GM21360 (cell line): ENCODE data around the gene CACNB2.
"Not testable (repeated sequence)": the region's sequence is repeated elsewhere in the genome, so short reads cannot be mapped to it uniquely, and the experiment has no call there.

Source experiments
- ATAC-seq: cut with Tn5 transposase; IDR thresholded peaks from one replicate; pipeline ENCODE4 v1.9.1; 2021; ENCODE audit warnings: mild to moderate bottlenecking, moderate library complexity; ENCODE audit not compliant: unreplicated experiment

Gene CACNB2

DNA sequence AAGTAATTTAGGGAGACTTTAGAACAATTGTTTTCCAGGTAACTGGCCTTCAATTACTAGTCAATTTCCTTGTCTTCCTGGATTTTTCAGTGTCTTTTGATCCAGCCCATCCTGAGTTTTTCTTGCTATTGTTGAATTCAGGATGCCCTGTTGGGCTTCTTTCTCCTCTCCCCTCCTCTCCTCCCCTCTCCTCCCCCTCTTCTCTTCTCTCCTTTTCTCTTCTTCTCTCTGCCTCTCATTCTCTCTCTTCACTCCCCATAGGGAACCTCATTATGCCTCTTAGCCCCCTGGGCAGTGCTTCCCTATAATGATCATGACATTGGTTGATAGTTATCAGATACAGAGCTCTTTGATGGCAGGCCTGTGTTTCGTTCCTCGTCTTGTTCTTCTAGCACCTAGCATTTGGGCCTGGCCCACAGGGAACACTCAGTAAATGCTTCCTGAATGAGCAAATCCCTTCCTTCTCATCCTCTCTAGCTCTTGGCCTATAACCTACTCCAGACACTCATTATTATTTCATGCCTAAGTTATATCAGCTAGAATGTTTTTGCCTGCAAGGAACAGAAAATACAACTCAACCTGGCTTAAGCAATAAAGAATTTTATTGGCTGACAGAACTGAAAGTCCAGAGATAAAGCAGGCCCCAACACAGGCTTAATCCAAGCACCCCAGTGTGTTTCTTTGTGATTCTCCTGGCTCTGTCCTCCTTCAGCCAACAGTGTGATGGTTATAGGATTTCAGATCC lies 56.8 kb downstream of the CACNB2 start:
- no peak for ATAC-seq

DNA sequence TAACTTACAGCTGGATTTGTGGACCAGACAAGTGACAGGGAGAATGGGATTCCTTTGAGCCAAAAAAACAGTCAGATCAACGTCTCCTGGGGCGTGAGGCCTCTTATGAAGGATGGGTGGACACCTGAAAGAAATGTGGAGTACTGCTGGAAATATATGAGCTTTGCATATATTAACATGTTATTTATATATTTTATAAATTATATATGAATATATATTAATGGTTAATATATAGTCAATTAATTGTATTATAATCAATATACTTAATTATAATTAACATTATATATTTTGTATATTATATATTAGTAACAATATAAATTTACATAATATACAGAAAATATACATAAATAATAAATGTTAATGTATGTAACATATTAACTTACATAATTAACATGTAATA lies 57.5 kb downstream of the CACNB2 start:
- no peak for ATAC-seq

DNA sequence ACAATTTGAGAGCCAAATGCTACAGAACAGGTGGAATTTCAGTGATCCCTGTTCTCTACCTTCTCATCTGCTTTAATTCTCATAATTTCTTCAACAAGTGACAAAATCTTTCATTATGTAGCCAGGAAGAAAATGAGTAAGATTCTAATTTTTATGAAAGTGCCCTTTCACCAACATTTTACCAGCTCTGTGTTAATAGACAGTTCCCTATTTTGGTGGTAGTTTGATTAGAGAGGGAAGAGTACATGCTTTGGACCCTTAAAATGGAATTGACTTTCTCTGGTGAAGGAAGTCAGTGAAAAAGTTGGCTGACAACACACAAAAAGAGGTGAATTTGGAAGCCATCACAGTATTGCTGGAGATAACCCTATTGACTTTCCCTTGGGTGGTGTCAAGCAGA lies 61.7 kb downstream of the CACNB2 start:
- ATAC-seq: no peak

DNA sequence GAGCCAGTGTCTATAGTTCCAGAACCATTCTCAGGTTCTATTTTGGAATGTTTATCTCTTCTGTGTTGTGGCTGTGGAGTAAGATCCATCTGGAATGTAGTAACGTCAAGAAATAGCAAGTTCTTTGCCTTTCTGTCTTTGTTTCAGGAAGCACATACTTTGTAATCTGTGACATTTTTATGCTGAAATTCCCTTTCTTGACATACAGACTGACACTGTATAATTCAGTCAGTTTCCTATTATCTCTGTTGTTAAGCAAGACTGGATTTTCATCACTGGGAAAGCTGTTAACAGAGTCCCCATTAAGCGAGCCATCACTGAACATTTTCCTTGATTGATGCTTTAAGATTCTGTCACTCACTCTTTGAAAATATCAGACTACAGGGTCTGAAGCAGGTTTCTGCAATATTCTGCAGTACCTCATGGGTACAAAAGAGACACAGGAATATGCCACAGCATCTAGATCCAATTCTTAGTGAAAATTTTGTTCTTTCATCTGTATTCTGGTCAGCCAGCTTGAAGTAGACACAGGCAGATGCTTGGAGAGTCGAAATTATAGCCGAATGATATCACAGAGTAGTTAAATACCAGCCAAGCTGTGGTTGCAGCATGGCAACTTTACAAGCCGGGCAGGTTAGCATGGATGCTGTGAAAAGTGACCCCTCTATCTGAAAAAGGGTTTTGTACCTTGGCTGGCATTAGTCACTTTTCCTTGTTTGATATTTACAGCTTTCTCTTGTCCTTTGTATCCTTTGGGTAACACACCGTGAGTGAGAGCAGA lies 62.6 kb downstream of the CACNB2 start:
- ATAC-seq: no peak

- no peak for ATAC-seq
Observed at GRCh38 chr10:18203471-18203870, 63.2 kb downstream of the CACNB2 start.

- no peak for ATAC-seq
Observed at GRCh38 chr10:18204039-18204835, 64.0 kb downstream of the CACNB2 start.

DNA sequence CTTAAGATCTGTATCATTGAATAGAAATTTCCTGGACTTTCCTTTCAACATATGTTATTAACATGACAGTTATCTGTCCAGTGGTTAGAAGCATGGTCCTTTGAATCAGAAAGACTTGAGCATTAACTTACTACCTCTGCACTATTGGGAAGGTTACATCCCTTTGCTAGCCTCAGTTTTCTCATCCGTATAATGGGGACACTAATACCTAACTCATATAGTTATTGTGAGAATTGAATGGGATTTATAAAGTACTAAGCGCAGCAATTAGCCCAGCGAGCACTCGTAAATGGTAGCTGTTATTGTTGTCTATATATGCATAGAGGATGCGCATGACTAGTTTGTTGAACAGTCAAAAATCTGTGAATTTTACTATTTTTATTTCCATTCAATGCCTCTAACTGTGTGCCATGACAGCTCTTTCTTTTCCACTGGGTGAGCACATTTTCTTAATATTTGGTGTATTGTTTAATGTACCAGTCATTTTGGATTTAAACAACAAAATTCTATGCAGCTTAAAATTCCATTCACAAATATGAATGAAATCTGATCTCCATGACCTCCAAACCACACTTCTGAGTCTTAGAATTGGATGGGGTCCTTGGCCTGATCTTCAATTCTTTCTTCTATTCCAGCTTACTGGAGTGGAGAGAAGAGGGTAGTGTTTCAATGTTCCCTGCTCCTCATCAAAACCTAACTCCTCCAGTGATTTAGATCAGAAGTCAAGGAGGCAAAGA lies 65.0 kb downstream of the CACNB2 start:
- ATAC-seq: no peak

DNA sequence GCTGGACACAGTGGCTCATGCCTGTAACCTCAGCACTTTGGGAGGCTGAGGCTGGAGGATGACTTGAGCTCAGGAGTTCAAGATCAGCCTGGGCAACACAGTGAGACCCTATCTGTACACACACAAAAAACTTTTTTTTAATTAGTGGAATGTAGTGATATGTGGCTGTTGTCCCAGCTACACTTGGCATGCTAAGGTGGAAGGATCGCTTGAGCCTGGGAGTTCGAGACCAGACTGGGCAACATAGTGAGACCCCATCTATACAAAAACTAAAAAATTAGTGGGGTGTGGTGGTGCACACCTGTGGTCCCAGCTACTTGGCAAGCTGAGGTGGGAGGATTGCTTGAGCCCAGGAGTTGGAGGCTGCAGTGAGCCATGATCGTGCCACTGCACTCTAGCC lies 68.0 kb downstream of the CACNB2 start:
- ATAC-seq: not testable (repeated sequence)

GRCh38 chr10:18209241-18209640 lies 69.0 kb downstream of the CACNB2 start:
- no peak for ATAC-seq

DNA sequence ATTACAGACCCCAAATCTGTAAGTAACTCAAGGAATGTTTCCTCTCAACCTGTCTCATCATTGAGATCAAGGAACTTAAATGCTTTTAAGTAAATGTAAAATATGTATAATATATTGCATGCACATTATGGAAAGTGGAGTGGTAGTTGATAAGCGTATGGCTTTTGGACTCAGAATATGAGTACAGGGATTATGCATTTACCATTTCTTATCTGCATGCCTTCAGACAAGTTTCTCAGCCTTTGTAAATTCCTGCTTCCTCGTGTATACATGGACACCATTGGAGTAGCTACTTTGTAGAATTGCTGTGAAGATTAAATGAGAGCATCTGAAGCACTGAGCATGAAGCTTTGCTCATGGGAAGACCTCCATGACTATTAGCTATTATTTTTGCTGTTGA lies 70.5 kb downstream of the CACNB2 start:
- ATAC-seq: no peak

- ATAC-seq: no peak
Observed at GRCh38 chr10:18211862-18212261, 71.6 kb downstream of the CACNB2 start.

GRCh38 chr10:18213271-18213670 lies 73.0 kb downstream of the CACNB2 start:
- no peak for ATAC-seq

DNA sequence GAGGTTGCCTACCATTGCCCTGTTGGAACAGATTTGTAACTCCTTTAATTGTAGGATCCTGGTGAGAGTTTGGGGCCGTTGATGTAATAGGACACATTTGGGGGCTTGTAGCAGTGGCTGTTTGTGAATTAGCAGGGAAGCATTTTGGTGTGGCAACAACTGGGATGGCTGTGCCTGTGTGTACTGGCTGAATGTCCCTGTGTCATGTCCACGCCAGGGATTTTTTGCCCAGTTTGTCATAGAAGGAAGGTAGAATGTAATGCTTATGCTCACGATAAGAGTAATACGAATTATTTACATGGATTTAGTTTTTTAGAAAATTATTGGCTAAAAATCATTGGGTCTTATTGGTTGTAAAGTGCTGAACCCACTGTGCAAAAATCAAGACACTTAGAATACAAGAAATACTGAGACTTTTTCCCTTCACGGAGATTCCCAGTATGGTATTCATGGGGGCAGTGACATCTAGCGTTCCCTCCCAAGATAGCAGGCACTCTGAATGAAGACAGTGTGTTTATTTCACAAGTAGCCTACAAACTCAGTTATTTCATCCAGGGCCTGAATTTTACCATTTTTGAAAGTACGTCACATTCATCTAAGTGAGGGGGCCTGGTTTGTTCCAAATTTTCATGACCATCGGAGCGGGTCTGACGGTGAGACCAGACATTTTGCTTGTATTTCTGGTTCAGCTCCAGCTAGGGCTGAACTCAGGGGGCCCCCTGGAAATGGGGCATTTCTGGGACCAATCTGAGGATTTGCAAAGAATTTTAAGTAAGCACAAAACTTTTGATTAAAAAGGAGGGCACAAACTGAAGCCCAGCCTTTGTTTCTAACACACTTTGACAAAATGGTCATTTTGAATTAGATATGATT lies 74.7 kb downstream of the CACNB2 start:
- ATAC-seq: no peak

- ATAC-seq: no peak
Observed at GRCh38 chr10:18216482-18216881, 76.3 kb downstream of the CACNB2 start.

DNA sequence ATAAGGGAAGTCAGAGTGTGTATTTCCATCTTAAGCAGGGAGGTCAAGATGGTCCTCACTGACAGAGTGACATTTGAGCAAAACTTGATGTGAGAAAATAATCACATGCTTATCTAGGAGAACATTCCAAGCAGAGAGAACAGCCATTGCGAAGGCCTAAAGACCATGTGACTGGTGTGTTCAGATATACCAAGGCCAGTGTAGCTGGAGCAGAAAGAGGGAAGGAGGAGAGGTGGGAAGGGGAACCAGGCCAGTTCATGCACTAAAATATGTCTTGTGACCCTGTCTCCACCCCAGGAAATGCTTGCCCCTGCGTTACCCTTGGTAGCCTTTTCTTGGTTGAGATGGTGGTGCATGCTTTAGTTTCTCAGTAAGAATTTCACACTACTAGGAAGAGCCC lies 77.4 kb downstream of the CACNB2 start:
- no peak for ATAC-seq

DNA sequence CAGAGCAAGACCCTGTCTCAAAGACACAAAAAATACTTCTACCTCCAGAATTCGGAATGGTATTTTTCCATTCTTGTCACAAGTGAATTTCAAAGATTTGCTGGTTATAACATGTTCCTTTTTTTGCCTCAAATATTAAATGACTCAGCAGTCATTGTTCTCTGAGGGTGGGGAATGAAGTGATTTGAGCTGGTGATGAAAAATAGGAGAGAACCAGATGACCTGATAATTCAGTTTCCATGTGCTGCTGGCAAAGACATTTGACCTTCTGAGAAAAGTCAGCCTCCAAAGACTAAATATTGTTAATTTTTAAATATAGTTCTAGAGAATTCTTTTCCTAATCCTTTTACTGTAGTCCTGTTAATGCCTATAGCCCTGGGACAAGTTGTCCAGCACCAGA lies 78.9 kb downstream of the CACNB2 start:
- no peak for ATAC-seq

DNA sequence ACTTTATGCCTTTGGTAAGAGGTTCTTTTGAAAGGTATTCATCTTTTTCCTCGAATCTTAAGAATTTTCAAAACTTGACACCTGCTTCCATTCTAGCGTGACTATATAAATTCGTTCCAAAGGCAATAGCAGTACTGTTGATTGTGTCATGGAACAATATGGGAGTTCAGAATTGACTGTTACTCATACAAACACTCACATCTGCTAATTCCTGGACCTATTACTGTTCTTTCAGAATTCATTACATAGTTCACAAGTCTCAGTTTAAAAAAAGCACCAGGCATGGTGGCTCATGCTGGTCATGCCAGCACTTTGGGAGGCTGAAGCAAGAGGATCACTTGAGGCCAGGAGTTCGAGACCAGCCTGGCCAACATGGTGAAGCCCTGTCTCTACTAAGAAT lies 80.9 kb downstream of the CACNB2 start:
- ATAC-seq: no peak

GRCh38 chr10:18221882-18222281 lies 81.7 kb downstream of the CACNB2 start:
- ATAC-seq: no peak

DNA sequence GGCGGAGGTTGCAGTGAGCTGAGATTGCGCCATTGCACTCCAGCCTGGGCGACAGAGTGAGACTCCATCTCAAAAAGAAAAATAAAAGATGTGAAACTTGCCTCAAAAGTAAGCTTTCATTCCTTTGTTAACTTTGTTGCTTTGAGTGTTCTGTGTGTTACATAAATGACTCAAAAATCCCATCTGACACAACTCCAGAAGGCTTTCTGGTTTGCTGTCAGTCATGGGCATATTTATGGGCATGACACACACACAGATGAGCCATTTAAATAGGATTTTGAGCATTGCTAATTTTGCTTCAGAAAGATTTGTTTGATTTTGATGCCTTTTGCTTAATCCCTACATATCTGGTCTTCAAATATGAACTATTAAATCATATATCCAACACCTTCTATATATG lies 82.6 kb downstream of the CACNB2 start:
- ATAC-seq: no peak

- no peak for ATAC-seq
Observed at GRCh38 chr10:18223898-18224297, 83.7 kb downstream of the CACNB2 start.
